ENCODE data around the gene NDUFAF2.

DNA sequence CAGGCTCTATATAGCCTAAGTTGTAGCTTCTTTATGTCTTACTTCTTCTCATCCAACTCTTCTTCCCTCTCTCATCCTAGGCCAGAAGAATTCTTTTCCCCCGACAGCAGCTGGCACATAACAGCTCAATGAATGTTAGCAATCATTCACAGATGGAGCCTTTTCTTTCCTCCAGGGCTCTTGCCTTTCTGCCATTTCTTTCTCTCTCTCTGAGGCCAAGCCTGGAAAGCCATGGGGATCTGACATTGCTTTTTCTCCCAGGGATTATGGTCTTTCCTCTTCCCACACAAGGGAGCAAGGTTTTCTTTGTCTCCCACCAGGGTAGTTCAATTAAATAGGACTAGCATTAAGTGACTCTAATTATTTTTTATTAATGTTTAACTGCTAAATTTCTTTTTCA, 196.8 kb downstream of the NDUFAF2 start:
- TF ChIP-seq EZH2 (IDR thresholded peaks at IDR 0.05; ENCODE audit: borderline replicate concordance) (no peak), CTCF (IDR thresholded peaks at IDR 0.05; ENCODE audit: poor library complexity) (no peak)
